ENCODE data around the gene SNAP29.

GRCh38 chr22:20810645-20811044 lies 48.2 kb upstream of the SNAP29 start:
- TF ChIP-seq EZH2 (IDR thresholded peaks at IDR 0.05) (no peak), POLR2AphosphoS5 (IDR thresholded peaks at IDR 0.05; ENCODE audit: borderline replicate concordance, low read depth, low read length) (no peak), FOXP2 (optimal IDR thresholded peaks at IDR 0.05; ENCODE audit: control extremely low read depth, extremely low read length, insufficient read depth) (no peak)

Data from SK-N-MC (cell line).